Measurements from ENCODE around the gene ACTR6. TPM values are rescaled to one million over a fixed set of nuclear protein-coding genes. Genes with fewer than 3 reads are reported as not detected.

Gene ACTR6
- total and polyA plus RNA-seq, 2 donors (not counting 1 experiment from before 2014, with no cell fraction given): 16.5 to 34.3 TPM

DNA sequence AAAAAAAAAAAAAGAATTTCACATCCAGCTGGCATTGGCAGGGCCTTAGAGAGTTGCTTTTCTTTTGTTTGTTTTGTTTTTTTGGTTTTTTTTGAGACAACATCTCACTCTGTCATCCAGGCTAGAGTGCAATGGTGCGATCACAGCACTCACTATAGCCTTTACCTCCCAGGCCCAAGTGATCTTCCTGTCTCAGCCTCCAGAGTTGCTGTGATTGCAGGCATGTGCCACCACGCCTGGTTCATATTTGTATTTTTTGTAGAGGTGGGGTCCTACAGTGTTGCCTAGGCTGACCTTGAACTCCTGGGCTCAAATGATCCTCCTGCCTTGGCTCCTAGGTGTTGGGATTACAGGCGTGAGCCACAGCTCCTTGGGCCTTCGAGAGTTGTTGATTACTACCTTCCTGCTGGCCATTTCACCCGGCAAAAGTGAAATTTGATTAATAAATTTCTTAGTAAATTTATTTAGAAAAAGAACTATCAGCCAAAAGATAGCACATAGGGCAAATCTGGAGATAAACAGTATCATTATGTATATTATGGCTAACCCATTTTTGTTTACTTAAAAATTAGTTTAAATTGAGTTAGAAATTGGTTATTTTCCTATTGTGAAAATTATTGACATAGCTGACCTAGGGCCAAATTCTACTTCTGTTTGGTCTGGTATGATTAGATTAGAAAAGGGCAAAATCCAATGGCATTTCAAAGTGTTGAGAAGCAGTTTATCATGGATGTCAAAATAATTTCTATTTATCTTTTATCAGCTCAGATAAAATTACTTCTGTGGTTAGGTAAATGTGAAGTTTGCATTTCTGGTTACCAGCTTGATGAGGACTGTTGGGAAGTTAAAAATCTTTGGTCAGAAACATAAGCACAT, 12.6 kb downstream of the ACTR6 start:
- peaks cover 3% of the 10 kb centered on the region for H3K36me3 ChIP-seq (ENCODE audit: control insufficient read depth, insufficient read depth, low read length)

GRCh38 chr12:100214518-100214917, 13.9 kb downstream of the ACTR6 start:
- H3K79me2 ChIP-seq (ENCODE audit: control insufficient read depth, insufficient read depth, low read length): no peaks in the 10 kb centered on the region
- peaks cover 2% of the 10 kb centered on the region for H3K36me3 ChIP-seq (ENCODE audit: control insufficient read depth, insufficient read depth, low read length)
- no peak for DNase-seq (ENCODE audit: low read depth in 2 of 2)
- no peaks in the 10 kb centered on the region for H3K4me1 ChIP-seq (ENCODE audit: control insufficient read depth, extremely low read depth, insufficient read depth, low read length)
- H4K20me1 ChIP-seq (ENCODE audit: control insufficient read depth, extremely low read depth, insufficient read depth, low read length): no peaks in the 10 kb centered on the region
- no peak overlapping the region for H2AFZ ChIP-seq (ENCODE audit: low read length)
- no peak overlapping the region for H3K4me3 ChIP-seq (replicated peaks in 1 of 4; ENCODE audit: control extremely low read depth in 1 of 4, insufficient read depth in 1 of 4, low read depth in 3 of 4, low read length in 4 of 4)
- H3K27ac ChIP-seq (ENCODE audit: insufficient read depth, low read length): no peak overlapping the region
- H3K9ac ChIP-seq (ENCODE audit: insufficient read depth, low read length): no peak overlapping the region
- no peaks in the 10 kb centered on the region for H3K27me3 ChIP-seq (ENCODE audit: control insufficient read depth, insufficient read depth, low read length)
- no peak overlapping the region for H3K4me2 ChIP-seq (ENCODE audit: extremely low read depth, insufficient read depth, low read length)
- H3K9me3 ChIP-seq (ENCODE audit: control insufficient read depth, insufficient read depth, low read depth, low read length): no peaks in the 10 kb centered on the region
- TF ChIP-seq CTCF (conservative IDR thresholded peaks at IDR 0.05 in 1 of 2, IDR thresholded peaks at IDR 0.05 in 1 of 2; ENCODE audit: low read depth in 1 of 2, low read length in 2 of 2) (no peak), EZH2 (IDR thresholded peaks at IDR 0.05; ENCODE audit: low read length, missing control alignments) (no peak)

More for the DNA sequence above, 12.6 kb downstream of the ACTR6 start:
- H2AFZ ChIP-seq (ENCODE audit: low read length): no peak overlapping the region
- H4K20me1 ChIP-seq (ENCODE audit: control insufficient read depth, extremely low read depth, insufficient read depth, low read length): no peaks in the 10 kb centered on the region
- TF ChIP-seq EZH2 (IDR thresholded peaks at IDR 0.05; ENCODE audit: low read length, missing control alignments): no peak
- no peak for TF ChIP-seq CTCF (conservative IDR thresholded peaks at IDR 0.05 in 1 of 2, IDR thresholded peaks at IDR 0.05 in 1 of 2; ENCODE audit: low read depth in 1 of 2, low read length in 2 of 2)
- no peaks in the 10 kb centered on the region for H3K79me2 ChIP-seq (ENCODE audit: control insufficient read depth, insufficient read depth, low read length)
- no peak overlapping the region for H3K27ac ChIP-seq (ENCODE audit: insufficient read depth, low read length)
- H3K4me2 ChIP-seq (ENCODE audit: extremely low read depth, insufficient read depth, low read length): no peak overlapping the region
- no peaks in the 10 kb centered on the region for H3K27me3 ChIP-seq (ENCODE audit: control insufficient read depth, insufficient read depth, low read length)
- DNase-seq (ENCODE audit: low read depth in 2 of 2): no peak
- H3K9me3 ChIP-seq (ENCODE audit: control insufficient read depth, insufficient read depth, low read depth, low read length): no peaks in the 10 kb centered on the region
- no peak overlapping the region for H3K4me3 ChIP-seq (replicated peaks in 1 of 4; ENCODE audit: control extremely low read depth in 1 of 4, insufficient read depth in 1 of 4, low read depth in 3 of 4, low read length in 4 of 4)
- no peak overlapping the region for H3K9ac ChIP-seq (ENCODE audit: insufficient read depth, low read length)
- H3K4me1 ChIP-seq (ENCODE audit: control insufficient read depth, extremely low read depth, insufficient read depth, low read length): no peaks in the 10 kb centered on the region

- no peak for TF ChIP-seq CTCF (conservative IDR thresholded peaks at IDR 0.05 in 1 of 2, IDR thresholded peaks at IDR 0.05 in 1 of 2; ENCODE audit: low read depth in 1 of 2, low read length in 2 of 2)
- no peak for TF ChIP-seq EZH2 (IDR thresholded peaks at IDR 0.05; ENCODE audit: low read length, missing control alignments)
- H3K27me3 ChIP-seq (ENCODE audit: control insufficient read depth, insufficient read depth, low read length): no peaks in the 10 kb centered on the region
- H2AFZ ChIP-seq (ENCODE audit: low read length): no peak overlapping the region
- no peaks in the 10 kb centered on the region for H4K20me1 ChIP-seq (ENCODE audit: control insufficient read depth, extremely low read depth, insufficient read depth, low read length)
- no peak overlapping the region for H3K9ac ChIP-seq (ENCODE audit: insufficient read depth, low read length)
- DNase-seq (ENCODE audit: low read depth in 2 of 2): no peak
- H3K79me2 ChIP-seq (ENCODE audit: control insufficient read depth, insufficient read depth, low read length): no peaks in the 10 kb centered on the region
- H3K4me2 ChIP-seq (ENCODE audit: extremely low read depth, insufficient read depth, low read length): no peak overlapping the region
- no peak overlapping the region for H3K4me3 ChIP-seq (replicated peaks in 1 of 4; ENCODE audit: control extremely low read depth in 1 of 4, insufficient read depth in 1 of 4, low read depth in 3 of 4, low read length in 4 of 4)
- H3K36me3 ChIP-seq (ENCODE audit: control insufficient read depth, insufficient read depth, low read length): peaks cover 2% of the 10 kb centered on the region
- no peaks in the 10 kb centered on the region for H3K9me3 ChIP-seq (ENCODE audit: control insufficient read depth, insufficient read depth, low read depth, low read length)
- H3K4me1 ChIP-seq (ENCODE audit: control insufficient read depth, extremely low read depth, insufficient read depth, low read length): no peaks in the 10 kb centered on the region
- no peak overlapping the region for H3K27ac ChIP-seq (ENCODE audit: insufficient read depth, low read length)
Observed at GRCh38 chr12:100215209-100215608, 14.6 kb downstream of the ACTR6 start.
